Liver (tissue), 9 donors: ENCODE results near the gene SLC35A2. TPM values are rescaled to one million over a fixed set of nuclear protein-coding genes. Genes with fewer than 3 reads are reported as not detected.

Source experiments
- DNase-seq: peaks from one replicate; pipeline ENCODE4 v3.0.0-alpha.2; 2017; ENCODE audit warnings: low spot score
- H3K27ac ChIP-seq, 2 donors: one replicate each; pipeline ENCODE4 v1.7.0; 2013; ENCODE audit warnings: inconsistent platforms in 2 of 2, low read length in 2 of 2, control low read depth in 1 of 2, low read depth in 1 of 2, mild to moderate bottlenecking in 1 of 2
- H3K27me3 ChIP-seq, 4 donors: one replicate each; pipeline versions ENCODE4 v1.6.1 to v1.7.0; 2013; ENCODE audit warnings: low read length in 3 of 4, inconsistent platforms in 1 of 4, mild to moderate bottlenecking in 1 of 4, moderate library complexity in 1 of 4; ENCODE audit not compliant: control insufficient read depth in 4 of 4, insufficient read depth in 4 of 4
- H3K36me3 ChIP-seq, 4 donors: one replicate each; pipeline versions ENCODE4 v1.6.1 to v1.7.0; 2013; ENCODE audit warnings: low read length in 3 of 4, mild to moderate bottlenecking in 3 of 4, low read depth in 1 of 4, moderate library complexity in 1 of 4; ENCODE audit not compliant: control insufficient read depth in 4 of 4, insufficient read depth in 3 of 4
- H3K4me1 ChIP-seq, 4 donors: one replicate each; pipeline versions ENCODE4 v1.6.1 to v1.7.0; 2013; ENCODE audit warnings: low read length in 3 of 4, mild to moderate bottlenecking in 3 of 4, moderate library complexity in 1 of 4; ENCODE audit not compliant: control insufficient read depth in 4 of 4, insufficient read depth in 4 of 4
- H3K4me3 ChIP-seq, 3 donors: one replicate each; pipeline versions ENCODE4 v1.6.1 to v1.7.0; 2013; ENCODE audit warnings: low read length in 3 of 3, control low read depth in 1 of 3, low read depth in 1 of 3, mild to moderate bottlenecking in 1 of 3
- H3K9ac ChIP-seq, 2 donors: one replicate each; pipeline ENCODE4 v1.7.0; 2013; ENCODE audit warnings: low read length in 2 of 2, mild to moderate bottlenecking in 2 of 2, moderate library complexity in 2 of 2, control low read depth in 1 of 2, low read depth in 1 of 2
- H3K9me3 ChIP-seq, 4 donors: one replicate each; pipeline versions ENCODE4 v1.6.1 to v1.7.0; 2013; ENCODE audit warnings: low read length in 3 of 4; ENCODE audit not compliant: control insufficient read depth in 4 of 4
- EGR1 ChIP-seq, 2 donors: IDR thresholded peaks; 2 replicates each; pipeline ENCODE4 v1.6.1; 2016 to 2018; ENCODE audit warnings: antibody characterized with exemption in 2 of 2, low read depth in 2 of 2
- FOXA1 ChIP-seq: IDR thresholded peaks from 2 replicates; pipeline ENCODE4 v1.6.1; 2016; ENCODE audit warnings: antibody characterized with exemption
- FOXA2 ChIP-seq: IDR thresholded peaks from 2 replicates; pipeline ENCODE4 v1.6.1; 2016; ENCODE audit warnings: antibody characterized with exemption
- GABPA ChIP-seq, 2 donors: IDR thresholded peaks in 1 of 2; conservative IDR thresholded peaks in 1 of 2; 2 replicates each; pipeline ENCODE4 v1.6.1; 2016; ENCODE audit warnings: antibody characterized with exemption in 2 of 2, mild to moderate bottlenecking in 1 of 2, moderate library complexity in 1 of 2
- HNF4A ChIP-seq, 2 donors: conservative IDR thresholded peaks; 2 replicates each; pipeline ENCODE4 v1.6.1; 2016; ENCODE audit warnings: antibody characterized with exemption in 2 of 2, mild to moderate bottlenecking in 2 of 2
- HNF4G ChIP-seq: IDR thresholded peaks from 2 replicates; pipeline ENCODE4 v1.6.1; 2016; ENCODE audit warnings: antibody characterized with exemption
- JUND ChIP-seq, 2 donors: IDR thresholded peaks; 2 replicates each; pipeline ENCODE4 v1.6.1; 2016; ENCODE audit warnings: antibody characterized with exemption in 2 of 2
- NR2F2 ChIP-seq: IDR thresholded peaks from 2 replicates; pipeline ENCODE4 v1.6.1; 2016; ENCODE audit warnings: antibody characterized with exemption
- RAD21 ChIP-seq, 2 donors: IDR thresholded peaks; 2 replicates each; pipeline ENCODE4 v1.6.1; 2016; ENCODE audit warnings: antibody characterized with exemption in 2 of 2, mild to moderate bottlenecking in 2 of 2
- RXRA ChIP-seq, 2 donors: IDR thresholded peaks; 2 replicates each; pipeline ENCODE4 v1.6.1; 2017 to 2018; ENCODE audit warnings: antibody characterized with exemption in 2 of 2, mild to moderate bottlenecking in 1 of 2
- SP1 ChIP-seq: IDR thresholded peaks from 2 replicates; pipeline ENCODE4 v1.6.1; 2018; ENCODE audit warnings: antibody characterized with exemption, mild to moderate bottlenecking
- TAF1 ChIP-seq: conservative IDR thresholded peaks from 2 replicates; pipeline ENCODE4 v1.6.1; 2016; ENCODE audit warnings: antibody characterized with exemption, mild to moderate bottlenecking
- YY1 ChIP-seq: IDR thresholded peaks from 2 replicates; pipeline ENCODE4 v1.6.1; 2016; ENCODE audit warnings: antibody characterized with exemption, mild to moderate bottlenecking
- WGBS: extraction: QIAGEN DNeasy Blood & Tissue Kit; methylation state at CpG from one replicate; pipeline ENCODE4 v1.1.7; 2013; 5-methylcytosine and 5-hydroxymethylcytosine counted together
- polyA plus RNA-seq, 2 donors: library from polyadenylated mRNA; stranded (reverse) in 1 of 2; unstranded in 1 of 2; fragments of 200-250 nt in 1 of 2; fragments of >200 nt in 1 of 2; fragmentation: Nextera tagmentation in 1 of 2; extraction: Ambion mirVana in 1 of 2; gene quantifications; one replicate each; pipeline versions ENCODE4 v1.2.1 to v1.2.3, GENCODE V29; 2013 to 2015
- total RNA-seq, 2 donors: library from RNA; depleted of rRNA; stranded (reverse); fragments of >200 nt; gene quantifications; one replicate each; pipeline ENCODE4 v1.2.3, GENCODE V29; 2014
- TF ChIP-seq, protein P1 (sequence below): IDR thresholded peaks from 2 replicates; pipeline ENCODE4 v1.6.1; 2016; ENCODE audit warnings: antibody characterized with exemption
- TF ChIP-seq, protein P2 (sequence below): IDR thresholded peaks from 2 replicates; pipeline ENCODE4 v1.6.1; 2016; ENCODE audit warnings: antibody characterized with exemption, mild to moderate bottlenecking
- TF ChIP-seq, protein P3 (sequence below): fragments of 150-350 bp; IDR thresholded peaks from 2 replicates; pipeline ENCODE4 v1.5.1; 2017; ENCODE audit warnings: improper control_type of control experiment, low read depth, low read length; ENCODE audit not compliant: missing input control
- TF ChIP-seq, protein P4 (sequence below): IDR thresholded peaks from 2 replicates; pipeline ENCODE4 v1.6.1; 2016; ENCODE audit warnings: antibody characterized with exemption
- TF ChIP-seq, protein P5 (sequence below): IDR thresholded peaks from 2 replicates; pipeline ENCODE4 v1.6.1; 2016; ENCODE audit warnings: antibody characterized with exemption
- donor health status: healthy.
- donor health status: healthy.
- donor health status: healthy.
- donor health status: healthy.
- donor health status: healthy.

SLC35A2 gene
- total and polyA plus RNA-seq, 4 donors, result 10.0 to 26.9 (median 14.4) TPM

DNA sequence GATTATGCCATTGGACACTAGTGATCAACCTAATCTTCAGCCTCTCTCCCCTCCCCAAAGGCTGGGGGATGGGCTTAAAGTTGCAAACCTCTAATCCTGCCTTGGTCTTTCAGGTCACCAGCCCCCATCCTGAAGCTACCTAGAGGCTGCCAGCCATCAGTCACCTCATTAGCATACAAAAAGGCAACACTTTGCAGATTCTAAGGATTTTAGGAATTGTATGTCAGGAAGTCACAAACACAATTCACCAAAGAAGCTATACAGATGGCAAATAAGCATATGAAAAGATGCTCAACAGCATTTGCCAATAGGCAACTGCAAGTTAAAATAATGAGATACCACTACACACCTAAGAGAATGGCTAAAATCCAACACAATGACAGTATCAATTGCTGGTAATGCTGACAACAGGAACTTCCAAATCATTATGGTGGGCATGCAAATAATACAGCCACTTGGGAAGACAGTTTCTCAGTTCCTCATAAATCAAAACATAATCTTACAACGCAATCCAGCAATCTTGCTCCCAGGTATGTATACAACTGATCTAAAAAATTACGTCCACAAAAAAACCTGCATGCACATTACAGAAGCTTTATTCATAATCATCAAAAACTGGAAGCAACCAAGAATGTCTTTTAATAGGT is 16.4 kb upstream of the SLC35A2 start:
- H3K36me3 ChIP-seq, result peaks cover 7 to 30% (median 10%) of the 10 kb centered on the region in 4 donors
- TF ChIP-seq, protein P1, sequence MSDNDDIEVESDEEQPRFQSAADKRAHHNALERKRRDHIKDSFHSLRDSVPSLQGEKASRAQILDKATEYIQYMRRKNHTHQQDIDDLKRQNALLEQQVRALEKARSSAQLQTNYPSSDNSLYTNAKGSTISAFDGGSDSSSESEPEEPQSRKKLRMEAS, result no peak
- TF ChIP-seq GABPA (IDR thresholded peaks at IDR 0.05 in 1 of 2, conservative IDR thresholded peaks at IDR 0.05 in 1 of 2) (no peak), RAD21 (IDR thresholded peaks at IDR 0.05) (no peak), EGR1 (IDR thresholded peaks at IDR 0.05; ENCODE audit: low read depth in 2 of 2) (no peak), FOXA1 (no peak), RXRA (IDR thresholded peaks at IDR 0.05) (no peak)

DNA sequence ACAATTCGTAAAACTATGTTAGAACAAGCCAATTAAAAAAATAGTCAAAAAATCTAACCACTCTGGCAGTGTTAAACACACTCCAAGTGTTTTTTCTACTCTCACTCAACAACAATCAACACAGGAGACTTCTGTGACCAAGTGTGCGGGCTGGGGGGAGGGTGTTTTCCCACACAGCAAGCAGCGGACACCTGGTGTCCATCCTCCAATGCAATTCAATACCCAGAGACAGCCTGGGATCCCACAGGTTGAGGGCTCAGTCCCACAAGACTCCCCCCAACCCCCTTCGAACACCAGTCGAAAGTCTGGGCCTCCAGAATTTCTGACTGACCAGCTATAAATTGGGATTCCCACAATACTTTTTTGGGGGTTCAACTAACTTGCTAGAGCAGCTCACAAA is 15.7 kb upstream of the SLC35A2 start:
- no peaks in the 10 kb centered on the region for H3K4me1 ChIP-seq
- H3K36me3 ChIP-seq, result peaks cover 7 to 31% (median 9%) of the 10 kb centered on the region in 4 donors
- WGBS, result 96% methylated on average over 5 of the region's 5 CpGs
- no peaks in the 10 kb centered on the region for H3K27me3 ChIP-seq
- H3K9ac ChIP-seq, result no peak overlapping the region
- no peaks in the 10 kb centered on the region for H3K9me3 ChIP-seq
- no peak for DNase-seq
- no peak overlapping the region for H3K4me3 ChIP-seq
- no peak overlapping the region for H3K27ac ChIP-seq
- TF ChIP-seq, protein P2, sequence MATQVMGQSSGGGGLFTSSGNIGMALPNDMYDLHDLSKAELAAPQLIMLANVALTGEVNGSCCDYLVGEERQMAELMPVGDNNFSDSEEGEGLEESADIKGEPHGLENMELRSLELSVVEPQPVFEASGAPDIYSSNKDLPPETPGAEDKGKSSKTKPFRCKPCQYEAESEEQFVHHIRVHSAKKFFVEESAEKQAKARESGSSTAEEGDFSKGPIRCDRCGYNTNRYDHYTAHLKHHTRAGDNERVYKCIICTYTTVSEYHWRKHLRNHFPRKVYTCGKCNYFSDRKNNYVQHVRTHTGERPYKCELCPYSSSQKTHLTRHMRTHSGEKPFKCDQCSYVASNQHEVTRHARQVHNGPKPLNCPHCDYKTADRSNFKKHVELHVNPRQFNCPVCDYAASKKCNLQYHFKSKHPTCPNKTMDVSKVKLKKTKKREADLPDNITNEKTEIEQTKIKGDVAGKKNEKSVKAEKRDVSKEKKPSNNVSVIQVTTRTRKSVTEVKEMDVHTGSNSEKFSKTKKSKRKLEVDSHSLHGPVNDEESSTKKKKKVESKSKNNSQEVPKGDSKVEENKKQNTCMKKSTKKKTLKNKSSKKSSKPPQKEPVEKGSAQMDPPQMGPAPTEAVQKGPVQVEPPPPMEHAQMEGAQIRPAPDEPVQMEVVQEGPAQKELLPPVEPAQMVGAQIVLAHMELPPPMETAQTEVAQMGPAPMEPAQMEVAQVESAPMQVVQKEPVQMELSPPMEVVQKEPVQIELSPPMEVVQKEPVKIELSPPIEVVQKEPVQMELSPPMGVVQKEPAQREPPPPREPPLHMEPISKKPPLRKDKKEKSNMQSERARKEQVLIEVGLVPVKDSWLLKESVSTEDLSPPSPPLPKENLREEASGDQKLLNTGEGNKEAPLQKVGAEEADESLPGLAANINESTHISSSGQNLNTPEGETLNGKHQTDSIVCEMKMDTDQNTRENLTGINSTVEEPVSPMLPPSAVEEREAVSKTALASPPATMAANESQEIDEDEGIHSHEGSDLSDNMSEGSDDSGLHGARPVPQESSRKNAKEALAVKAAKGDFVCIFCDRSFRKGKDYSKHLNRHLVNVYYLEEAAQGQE, result no peak
- TF ChIP-seq RXRA (IDR thresholded peaks at IDR 0.05) (no peak), YY1 (no peak), HNF4A (conservative IDR thresholded peaks at IDR 0.05) (no peak), JUND (IDR thresholded peaks at IDR 0.05) (no peak), HNF4G (no peak), NR2F2 (no peak), GABPA (IDR thresholded peaks at IDR 0.05 in 1 of 2, conservative IDR thresholded peaks at IDR 0.05 in 1 of 2) (no peak), SP1 (no peak), EGR1 (IDR thresholded peaks at IDR 0.05; ENCODE audit: low read depth in 2 of 2) (no peak), TAF1 (no peak), RAD21 (IDR thresholded peaks at IDR 0.05) (no peak), FOXA1 (no peak), FOXA2 (no peak)
- TF ChIP-seq, protein P3, sequence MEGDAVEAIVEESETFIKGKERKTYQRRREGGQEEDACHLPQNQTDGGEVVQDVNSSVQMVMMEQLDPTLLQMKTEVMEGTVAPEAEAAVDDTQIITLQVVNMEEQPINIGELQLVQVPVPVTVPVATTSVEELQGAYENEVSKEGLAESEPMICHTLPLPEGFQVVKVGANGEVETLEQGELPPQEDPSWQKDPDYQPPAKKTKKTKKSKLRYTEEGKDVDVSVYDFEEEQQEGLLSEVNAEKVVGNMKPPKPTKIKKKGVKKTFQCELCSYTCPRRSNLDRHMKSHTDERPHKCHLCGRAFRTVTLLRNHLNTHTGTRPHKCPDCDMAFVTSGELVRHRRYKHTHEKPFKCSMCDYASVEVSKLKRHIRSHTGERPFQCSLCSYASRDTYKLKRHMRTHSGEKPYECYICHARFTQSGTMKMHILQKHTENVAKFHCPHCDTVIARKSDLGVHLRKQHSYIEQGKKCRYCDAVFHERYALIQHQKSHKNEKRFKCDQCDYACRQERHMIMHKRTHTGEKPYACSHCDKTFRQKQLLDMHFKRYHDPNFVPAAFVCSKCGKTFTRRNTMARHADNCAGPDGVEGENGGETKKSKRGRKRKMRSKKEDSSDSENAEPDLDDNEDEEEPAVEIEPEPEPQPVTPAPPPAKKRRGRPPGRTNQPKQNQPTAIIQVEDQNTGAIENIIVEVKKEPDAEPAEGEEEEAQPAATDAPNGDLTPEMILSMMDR, result no peak
- TF ChIP-seq, protein P4, sequence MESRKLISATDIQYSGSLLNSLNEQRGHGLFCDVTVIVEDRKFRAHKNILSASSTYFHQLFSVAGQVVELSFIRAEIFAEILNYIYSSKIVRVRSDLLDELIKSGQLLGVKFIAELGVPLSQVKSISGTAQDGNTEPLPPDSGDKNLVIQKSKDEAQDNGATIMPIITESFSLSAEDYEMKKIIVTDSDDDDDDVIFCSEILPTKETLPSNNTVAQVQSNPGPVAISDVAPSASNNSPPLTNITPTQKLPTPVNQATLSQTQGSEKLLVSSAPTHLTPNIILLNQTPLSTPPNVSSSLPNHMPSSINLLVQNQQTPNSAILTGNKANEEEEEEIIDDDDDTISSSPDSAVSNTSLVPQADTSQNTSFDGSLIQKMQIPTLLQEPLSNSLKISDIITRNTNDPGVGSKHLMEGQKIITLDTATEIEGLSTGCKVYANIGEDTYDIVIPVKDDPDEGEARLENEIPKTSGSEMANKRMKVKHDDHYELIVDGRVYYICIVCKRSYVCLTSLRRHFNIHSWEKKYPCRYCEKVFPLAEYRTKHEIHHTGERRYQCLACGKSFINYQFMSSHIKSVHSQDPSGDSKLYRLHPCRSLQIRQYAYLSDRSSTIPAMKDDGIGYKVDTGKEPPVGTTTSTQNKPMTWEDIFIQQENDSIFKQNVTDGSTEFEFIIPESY, result no peak
- TF ChIP-seq, protein P1, result no peak
- TF ChIP-seq, protein P5, sequence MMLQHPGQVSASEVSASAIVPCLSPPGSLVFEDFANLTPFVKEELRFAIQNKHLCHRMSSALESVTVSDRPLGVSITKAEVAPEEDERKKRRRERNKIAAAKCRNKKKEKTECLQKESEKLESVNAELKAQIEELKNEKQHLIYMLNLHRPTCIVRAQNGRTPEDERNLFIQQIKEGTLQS, result no peak

More for the DNA sequence above, 16.4 kb upstream of the SLC35A2 start:
- 93% methylated on average over 2 of the region's 2 CpGs for WGBS
- H3K9ac ChIP-seq, result no peak overlapping the region
- H3K9me3 ChIP-seq, result no peaks in the 10 kb centered on the region
- H3K27me3 ChIP-seq, result no peaks in the 10 kb centered on the region
- no peaks in the 10 kb centered on the region for H3K4me1 ChIP-seq
- H3K4me3 ChIP-seq, result no peak overlapping the region
- no peak overlapping the region for H3K27ac ChIP-seq
- DNase-seq, result no peak
